A549 (cell line): Measurements from ENCODE around the gene RANBP17. TPM values are rescaled to one million over a fixed set of nuclear protein-coding genes. Genes with fewer than 3 reads are reported as not detected.

Source experiments
- ATAC-seq, 2 experiments: fragments of 200-7000 bp in 1 of 2; fragments of >200 bp in 1 of 2; cut with Nextera tagmentation in 1 of 2; cut with Tn5 transposase in 1 of 2; 3 replicates each; pipeline versions ENCODE4 v1.8.0 to v1.9.1; 2018 to 2020; ENCODE audit warnings: mild to moderate bottlenecking in 1 of 2, moderate library complexity in 1 of 2
- CTCF ChIA-PET: fragments of 300-600 bp; sonication (Branson Sonifier 250); formaldehyde crosslinking; extraction: SDS; loops from one replicate; lab custom pipeline; 2021; ENCODE audit warnings: antibody characterized with exemption, inconsistent platforms; lab: Yijun Ruan, JAX
- POLR2A ChIA-PET: fragments of 350-600 bp; formaldehyde crosslinking; extraction: SDS; loops from one replicate; lab custom pipeline; 2021; ENCODE audit warnings: antibody characterized with exemption, inconsistent platforms; lab: Yijun Ruan, JAX
- DNase-seq, 2 experiments: peaks; one replicate each; pipeline versions ENCODE4 v3.0.0 to v3.0.0-alpha.2; 2011 to 2016; ENCODE audit warnings: low read depth in 1 of 2, low spot score in 1 of 2
- FAIRE-seq: peaks from 2 replicates; lab custom pipeline; 2011; peaks lifted over from hg19 to GRCh38; lab: Jason Lieb, UNC
- H3K27ac ChIP-seq, 2 experiments: fragments of >200 bp; sonication (Bioruptor Twin); formaldehyde crosslinking; 3 replicates each; pipeline ENCODE4 v1.5.1; 2016 to 2017
- H3K4me1 ChIP-seq: fragments of >200 bp; sonication (Bioruptor Twin); formaldehyde crosslinking; 3 replicates; pipeline ENCODE4 v1.6.1; 2016
- H3K4me2 ChIP-seq: fragments of >200 bp; sonication (Bioruptor Twin); formaldehyde crosslinking; 3 replicates; pipeline ENCODE4 v1.6.1; 2016
- H3K4me3 ChIP-seq: fragments of >200 bp; sonication (Bioruptor Twin); formaldehyde crosslinking; 3 replicates; pipeline ENCODE4 v1.5.1; 2016
- H3K9me3 ChIP-seq: fragments of >200 bp; sonication (Bioruptor Twin); formaldehyde crosslinking; 3 replicates; pipeline ENCODE4 v1.6.1; 2016
- BHLHE40 ChIP-seq: IDR thresholded peaks from 2 replicates; pipeline ENCODE4 v1.6.1; 2012; ENCODE audit warnings: low read depth, low read length, inconsistent platforms
- EP300 ChIP-seq, 2 experiments: fragments of >200 bp; sonication (Bioruptor Twin); formaldehyde crosslinking; IDR thresholded peaks; 2 replicates in 1 of 2; 3 replicates in 1 of 2; pipeline ENCODE4 v1.6.1; 2016 to 2017
- HDAC2 ChIP-seq: fragments of 200-600 bp; sonication (generic); IDR thresholded peaks from 2 replicates; pipeline ENCODE4 v1.6.1; 2016
- HEYL ChIP-seq: fragments of 250-450 bp; sonication (Bioruptor Pico); IDR thresholded peaks from 2 replicates; pipeline ENCODE4 v1.8.0; 2021; ENCODE audit warnings: mild to moderate bottlenecking, moderate library complexity
- HMGXB4 ChIP-seq: fragments of 250-450 bp; sonication (Bioruptor Pico); IDR thresholded peaks from 2 replicates; pipeline ENCODE4 v1.5.0; 2021; ENCODE audit warnings: mild to moderate bottlenecking, moderate library complexity, borderline replicate concordance
- HOXB5 ChIP-seq: fragments of 250-450 bp; sonication (Bioruptor Pico); IDR thresholded peaks from 2 replicates; pipeline ENCODE4 v1.5.0; 2020; ENCODE audit warnings: mild to moderate bottlenecking, moderate library complexity
- MAZ ChIP-seq: fragments of 150-350 bp; IDR thresholded peaks from 2 replicates; pipeline ENCODE4 v1.6.1; 2014; ENCODE audit warnings: antibody characterized with exemption, low read depth, low read length, borderline replicate concordance
- MYC ChIP-seq: IDR thresholded peaks from 2 replicates; pipeline ENCODE4 v1.6.1; 2012; ENCODE audit warnings: mild to moderate bottlenecking, inconsistent platforms, low read length, improper control_type of control experiment, borderline replicate concordance
- PBX3 ChIP-seq: IDR thresholded peaks from 2 replicates; pipeline ENCODE4 v1.6.1; 2012
- RNF2 ChIP-seq: fragments of 200-600 bp; sonication (generic); IDR thresholded peaks from 2 replicates; pipeline ENCODE4 v1.6.1; 2016; ENCODE audit warnings: low read depth, mild to moderate bottlenecking, antibody characterized with exemption, moderate library complexity, borderline replicate concordance
- ZNF302 ChIP-seq: fragments of 250-450 bp; sonication (Bioruptor Pico); IDR thresholded peaks from 2 replicates; pipeline ENCODE4 v1.9.0; 2021; ENCODE audit warnings: inconsistent platforms, mild to moderate bottlenecking, moderate library complexity
- WGBS: methylation state at CpG from one replicate; pipeline ENCODE4 v1.1.6; 2017; ENCODE audit errors: missing lambda C conversion rate; 5-methylcytosine and 5-hydroxymethylcytosine counted together
- polyA plus RNA-seq, 4 experiments: library from polyadenylated mRNA; depleted of rRNA in 3 of 4; stranded (reverse); fragments of >200 nt; fragmentation: RNase III in 1 of 4; extraction: RNeasy Plus Mini Kit Qiagen cat#74134 plus additional on column Dnase treatment in 1 of 4; gene quantifications; 2 replicates in 3 of 4; 3 replicates in 1 of 4; pipeline ENCODE4 v1.2.3, GENCODE V29; 2011 to 2017
- TF ChIP-seq, protein P1 (sequence below): fragments of 200-600 bp; sonication (generic); IDR thresholded peaks from 2 replicates; pipeline ENCODE4 v1.6.1; 2016; ENCODE audit warnings: antibody characterized with exemption, mild to moderate bottlenecking, moderate library complexity
- TF ChIP-seq, protein P2 (sequence below): fragments of >200 bp; sonication (Bioruptor Twin); formaldehyde crosslinking; IDR thresholded peaks from 3 replicates; pipeline ENCODE4 v1.6.1; 2016
- TF ChIP-seq, protein P3 (sequence below): fragments of 150-350 bp; IDR thresholded peaks from 2 replicates; pipeline ENCODE4 v1.6.1; 2014; ENCODE audit warnings: low read depth, mild to moderate bottlenecking, low read length

The RANBP17 gene
- polyA plus RNA-seq, 2 of the 4 experiments (the other 2 are of a cell fraction), result 3.4 to 9.2 TPM

- Histone ChIP-seq H3K27ac (no peak overlapping the region), H3K9me3 (no peaks in the 10 kb centered on the region), H3K4me3 (no peak overlapping the region), H3K4me2 (no peak overlapping the region), H3K4me1 (no peaks in the 10 kb centered on the region)
- TF ChIP-seq HDAC2 (no peak), BHLHE40 (no peak), MAZ (no peak)
- TF ChIP-seq, protein P1, sequence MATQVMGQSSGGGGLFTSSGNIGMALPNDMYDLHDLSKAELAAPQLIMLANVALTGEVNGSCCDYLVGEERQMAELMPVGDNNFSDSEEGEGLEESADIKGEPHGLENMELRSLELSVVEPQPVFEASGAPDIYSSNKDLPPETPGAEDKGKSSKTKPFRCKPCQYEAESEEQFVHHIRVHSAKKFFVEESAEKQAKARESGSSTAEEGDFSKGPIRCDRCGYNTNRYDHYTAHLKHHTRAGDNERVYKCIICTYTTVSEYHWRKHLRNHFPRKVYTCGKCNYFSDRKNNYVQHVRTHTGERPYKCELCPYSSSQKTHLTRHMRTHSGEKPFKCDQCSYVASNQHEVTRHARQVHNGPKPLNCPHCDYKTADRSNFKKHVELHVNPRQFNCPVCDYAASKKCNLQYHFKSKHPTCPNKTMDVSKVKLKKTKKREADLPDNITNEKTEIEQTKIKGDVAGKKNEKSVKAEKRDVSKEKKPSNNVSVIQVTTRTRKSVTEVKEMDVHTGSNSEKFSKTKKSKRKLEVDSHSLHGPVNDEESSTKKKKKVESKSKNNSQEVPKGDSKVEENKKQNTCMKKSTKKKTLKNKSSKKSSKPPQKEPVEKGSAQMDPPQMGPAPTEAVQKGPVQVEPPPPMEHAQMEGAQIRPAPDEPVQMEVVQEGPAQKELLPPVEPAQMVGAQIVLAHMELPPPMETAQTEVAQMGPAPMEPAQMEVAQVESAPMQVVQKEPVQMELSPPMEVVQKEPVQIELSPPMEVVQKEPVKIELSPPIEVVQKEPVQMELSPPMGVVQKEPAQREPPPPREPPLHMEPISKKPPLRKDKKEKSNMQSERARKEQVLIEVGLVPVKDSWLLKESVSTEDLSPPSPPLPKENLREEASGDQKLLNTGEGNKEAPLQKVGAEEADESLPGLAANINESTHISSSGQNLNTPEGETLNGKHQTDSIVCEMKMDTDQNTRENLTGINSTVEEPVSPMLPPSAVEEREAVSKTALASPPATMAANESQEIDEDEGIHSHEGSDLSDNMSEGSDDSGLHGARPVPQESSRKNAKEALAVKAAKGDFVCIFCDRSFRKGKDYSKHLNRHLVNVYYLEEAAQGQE, result no peak
- TF ChIP-seq, protein P2, sequence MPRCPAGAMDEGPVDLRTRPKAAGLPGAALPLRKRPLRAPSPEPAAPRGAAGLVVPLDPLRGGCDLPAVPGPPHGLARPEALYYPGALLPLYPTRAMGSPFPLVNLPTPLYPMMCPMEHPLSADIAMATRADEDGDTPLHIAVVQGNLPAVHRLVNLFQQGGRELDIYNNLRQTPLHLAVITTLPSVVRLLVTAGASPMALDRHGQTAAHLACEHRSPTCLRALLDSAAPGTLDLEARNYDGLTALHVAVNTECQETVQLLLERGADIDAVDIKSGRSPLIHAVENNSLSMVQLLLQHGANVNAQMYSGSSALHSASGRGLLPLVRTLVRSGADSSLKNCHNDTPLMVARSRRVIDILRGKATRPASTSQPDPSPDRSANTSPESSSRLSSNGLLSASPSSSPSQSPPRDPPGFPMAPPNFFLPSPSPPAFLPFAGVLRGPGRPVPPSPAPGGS, result no peak
- TF ChIP-seq, protein P3, sequence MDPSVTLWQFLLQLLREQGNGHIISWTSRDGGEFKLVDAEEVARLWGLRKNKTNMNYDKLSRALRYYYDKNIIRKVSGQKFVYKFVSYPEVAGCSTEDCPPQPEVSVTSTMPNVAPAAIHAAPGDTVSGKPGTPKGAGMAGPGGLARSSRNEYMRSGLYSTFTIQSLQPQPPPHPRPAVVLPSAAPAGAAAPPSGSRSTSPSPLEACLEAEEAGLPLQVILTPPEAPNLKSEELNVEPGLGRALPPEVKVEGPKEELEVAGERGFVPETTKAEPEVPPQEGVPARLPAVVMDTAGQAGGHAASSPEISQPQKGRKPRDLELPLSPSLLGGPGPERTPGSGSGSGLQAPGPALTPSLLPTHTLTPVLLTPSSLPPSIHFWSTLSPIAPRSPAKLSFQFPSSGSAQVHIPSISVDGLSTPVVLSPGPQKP, result no peak
- POLR2A ChIA-PET, result no interaction called here
- no peak for DNase-seq
- CTCF ChIA-PET, result no interaction called here
- no peak for ATAC-seq
- WGBS, result 95% methylated on average over 2 of the region's 2 CpGs
- no peak for FAIRE-seq
Observed at GRCh38 chr5:170892196-170892595, 30.4 kb downstream of the RANBP17 start.

DNA sequence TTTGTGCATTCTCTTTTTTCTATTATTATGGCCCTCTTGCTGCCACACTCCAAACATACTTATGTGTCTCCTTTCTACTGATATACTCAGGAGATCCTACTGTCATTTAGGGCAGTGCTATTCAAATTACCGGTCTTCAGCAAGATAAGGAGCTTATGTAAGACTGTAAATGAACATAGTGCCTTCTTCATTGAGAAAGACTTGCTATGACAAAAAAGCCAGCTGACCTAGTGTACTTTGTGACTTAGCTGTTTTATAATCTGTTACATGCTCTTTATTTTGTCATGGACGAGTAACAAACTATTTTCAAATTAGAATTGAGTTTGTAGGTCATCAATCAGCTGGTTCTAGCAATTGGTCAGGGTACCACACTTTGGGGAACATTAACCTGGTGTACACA, 32.8 kb downstream of the RANBP17 start:
- 58% methylated on average over 2 of the region's 2 CpGs for WGBS
- no peak for ATAC-seq
- H3K27ac ChIP-seq, result no peak overlapping the region
- no peak for TF ChIP-seq MYC
- TF ChIP-seq ZNF302 (CRISPR knock-in tag), result no peak
- no peak for TF ChIP-seq EP300 (IDR thresholded peaks at IDR 0.05)
- no peak for TF ChIP-seq HMGXB4 (CRISPR knock-in tag)
- TF ChIP-seq HEYL, result no peak
- TF ChIP-seq PBX3, result no peak
- TF ChIP-seq MAZ, result no peak
- TF ChIP-seq, protein P3, result no peak
- no peak for TF ChIP-seq HOXB5 (CRISPR knock-in tag)
- no peak for TF ChIP-seq RNF2
- H3K4me2 ChIP-seq, result no peak overlapping the region
- no peak for DNase-seq
- H3K9me3 ChIP-seq, result no peaks in the 10 kb centered on the region
- ChIA-PET POLR2A (no interaction called here), CTCF (interaction anchor here (0.9 to 1.7 kb wide), 3 partner anchors 10 to 103 kb away, joined by 4 to 5 read pairs (median 5); no protein-coding TSS in a partner anchor)
- no peaks in the 10 kb centered on the region for H3K4me1 ChIP-seq
- no peak overlapping the region for H3K4me3 ChIP-seq
- no peak for FAIRE-seq
